ENCODE data around the gene TRIM26. TPM values are rescaled to one million over a fixed set of nuclear protein-coding genes. Genes with fewer than 3 reads are reported as not detected.
A peak's percentile ranks its signal among the peaks of the same experiment; 100 is the strongest.

The TRIM26 gene
- total and polyA plus RNA-seq, 7 donors = 13.1 to 36.4 (median 15.6) TPM

GRCh38 chr6:30219244-30219643 lies 6.0 kb upstream of the TRIM26 start:
- no peak overlapping the region for H3K27ac ChIP-seq
- H3K4me3 ChIP-seq = no peak overlapping the region
- no peaks in the 10 kb centered on the region for H3K27me3 ChIP-seq (ENCODE audit: insufficient read depth in 3 of 3, low read length in 2 of 3)
- intact Hi-C loops (cut with DNase I) = loop anchor here (5.0 to 10.0 kb wide), 5 partner anchors 106 to 326 kb away; partner anchors contain the start of gene TRIM39 (in 2 of the 2)
- 0% methylated on average over 1 of the region's 1 CpG for WGBS, 3 donors
- no peaks in the 10 kb centered on the region for H3K4me1 ChIP-seq
- peak; percentile 58 to 66 (median 62) for ATAC-seq
- no peak for DNase-seq
- H3K9me3 ChIP-seq = no peaks in the 10 kb centered on the region
- no peaks in the 10 kb centered on the region for H3K36me3 ChIP-seq (ENCODE audit: insufficient read depth in 1 of 2, low read depth in 1 of 2)
- peak; percentile 70 for TF ChIP-seq CTCF (IDR thresholded peaks at IDR 0.05)

- DNase-seq (no peak), ATAC-seq (no peak)
- WGBS, 3 donors = 38 to 41% (median 38%) methylated on average over 3 of the region's 3 CpGs
- H3K27me3 ChIP-seq (ENCODE audit: insufficient read depth in 3 of 3, low read length in 2 of 3) = no peaks in the 10 kb centered on the region
- H3K36me3 ChIP-seq (ENCODE audit: insufficient read depth in 1 of 2, low read depth in 1 of 2) = no peaks in the 10 kb centered on the region
- peaks cover 14% of the 10 kb centered on the region for H3K4me1 ChIP-seq
- no peak for TF ChIP-seq CTCF (IDR thresholded peaks at IDR 0.05)
- H3K4me3 ChIP-seq = no peak overlapping the region
- H3K9me3 ChIP-seq = no peaks in the 10 kb centered on the region
- H3K27ac ChIP-seq = no peak overlapping the region
- intact Hi-C loops (cut with DNase I) = loop anchor here (5.0 to 10.0 kb wide), 5 partner anchors 109 to 329 kb away; partner anchors contain the start of gene TRIM39 (in 2 of the 2)
Measured at GRCh38 chr6:30216096-30216495, 2.9 kb upstream of the TRIM26 start.

- peak overlapping the region; percentile 98 for H3K27ac ChIP-seq
- intact Hi-C loops (cut with DNase I) = loop anchor here (10.0 kb wide), 3 partner anchors 110 to 330 kb away; partner anchors contain the start of gene TRIM39 (in 1 of the 2)
- no peaks in the 10 kb centered on the region for H3K27me3 ChIP-seq (ENCODE audit: insufficient read depth in 3 of 3, low read length in 2 of 3)
- 70 to 73% (median 72%) methylated on average over 12 to 14 of the region's 14 CpGs for WGBS, 3 donors
- TF ChIP-seq CTCF (IDR thresholded peaks at IDR 0.05) = no peak
- DNase-seq (no peak), ATAC-seq (no peak)
- peaks cover 19% of the 10 kb centered on the region for H3K4me1 ChIP-seq
- H3K4me3 ChIP-seq = peak overlapping the region; percentile 74
- H3K36me3 ChIP-seq (ENCODE audit: insufficient read depth in 1 of 2, low read depth in 1 of 2) = no peaks in the 10 kb centered on the region
- H3K9me3 ChIP-seq = no peaks in the 10 kb centered on the region
Measured at GRCh38 chr6:30214657-30214982, 1.4 kb upstream of the TRIM26 start.

- Histone ChIP-seq H3K27ac (peak overlapping the region; percentile 98), H3K4me3 (peak overlapping the region; percentile 74), H3K36me3 (ENCODE audit: insufficient read depth in 1 of 2, low read depth in 1 of 2) (no peaks in the 10 kb centered on the region), H3K4me1 (peaks cover 19% of the 10 kb centered on the region), H3K9me3 (no peaks in the 10 kb centered on the region), H3K27me3 (ENCODE audit: insufficient read depth in 3 of 3, low read length in 2 of 3) (no peaks in the 10 kb centered on the region)
- intact Hi-C loops (cut with DNase I) = loop anchor here (10.0 kb wide), 3 partner anchors 111 to 331 kb away; partner anchors contain the start of gene TRIM39 (in 1 of the 2)
- ATAC-seq (peak; percentile 85 to 87 (median 86)), DNase-seq (peak; percentile 86 to 92)
- no peak for TF ChIP-seq CTCF (IDR thresholded peaks at IDR 0.05)
- 1 to 2% (median 1%) methylated on average over 43 to 45 of the region's 45 CpGs for WGBS, 3 donors
Measured at GRCh38 chr6:30213957-30214656, 901 bp upstream of the TRIM26 start.

All from psoas muscle (tissue), 8 donors.